Activated CD8-positive, alpha-beta memory T cell treated with anti-CD3 and anti-CD28 coated beads for 24 hours (primary cell): Measurements from ENCODE around the gene SUGP2.
A peak's percentile ranks its signal among the peaks of the same experiment; 100 is the strongest.

Source experiments
- DNase-seq: peaks from one replicate; pipeline ENCODE4 v3.0.0-alpha.2; 2020

Gene SUGP2

DNA sequence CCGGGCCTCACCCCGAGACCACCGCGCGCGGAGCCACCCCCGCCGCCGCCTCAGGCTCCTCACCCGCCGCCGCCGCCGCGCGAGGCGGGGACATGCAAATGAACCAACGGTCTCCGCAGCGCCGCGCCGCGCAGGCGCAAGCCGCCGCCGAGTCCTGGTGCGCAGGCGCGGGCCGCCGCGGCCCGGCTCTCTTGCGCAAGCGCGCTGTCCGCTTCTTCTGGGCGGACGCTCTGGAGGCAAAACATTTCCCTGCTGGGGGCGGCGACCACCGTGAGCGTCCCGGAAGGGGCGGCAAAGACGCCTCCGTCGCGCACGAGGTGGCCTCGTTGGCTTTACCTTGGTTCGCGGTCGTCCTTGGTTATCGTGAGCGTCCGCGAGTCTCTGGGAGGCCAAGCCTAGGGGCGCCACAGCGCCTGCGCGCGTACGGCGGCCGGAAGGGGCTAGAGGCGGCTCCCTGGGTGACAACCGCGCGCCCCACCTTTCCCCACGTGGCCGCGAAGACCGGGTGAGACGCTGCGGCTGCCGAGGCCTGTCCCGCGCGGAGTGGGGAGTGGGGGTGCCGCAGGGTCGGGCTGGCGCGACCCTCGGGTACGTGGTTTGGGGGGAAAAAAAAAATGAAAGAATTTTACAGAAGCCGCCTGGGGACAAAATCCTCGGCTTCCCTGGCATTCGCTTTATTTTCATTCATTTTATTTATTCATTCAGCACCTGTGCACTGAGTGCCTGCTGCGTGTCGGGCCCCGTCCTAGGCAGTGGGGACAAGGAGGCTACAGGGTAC lies at the start of gene SUGP2, which contains the start of gene ARMC6:
Gene SUGP2, minus strand, starts transcription at position 92 of the 778 bp plus-strand sequence. CDS start 2,446 bp downstream, outside the sequence.
Gene ARMC6, plus strand, starts transcription at position 178 of the 778 bp plus-strand sequence. CDS start 607 bp downstream, outside the sequence.
- DNase-seq = peak; percentile 97

DNA sequence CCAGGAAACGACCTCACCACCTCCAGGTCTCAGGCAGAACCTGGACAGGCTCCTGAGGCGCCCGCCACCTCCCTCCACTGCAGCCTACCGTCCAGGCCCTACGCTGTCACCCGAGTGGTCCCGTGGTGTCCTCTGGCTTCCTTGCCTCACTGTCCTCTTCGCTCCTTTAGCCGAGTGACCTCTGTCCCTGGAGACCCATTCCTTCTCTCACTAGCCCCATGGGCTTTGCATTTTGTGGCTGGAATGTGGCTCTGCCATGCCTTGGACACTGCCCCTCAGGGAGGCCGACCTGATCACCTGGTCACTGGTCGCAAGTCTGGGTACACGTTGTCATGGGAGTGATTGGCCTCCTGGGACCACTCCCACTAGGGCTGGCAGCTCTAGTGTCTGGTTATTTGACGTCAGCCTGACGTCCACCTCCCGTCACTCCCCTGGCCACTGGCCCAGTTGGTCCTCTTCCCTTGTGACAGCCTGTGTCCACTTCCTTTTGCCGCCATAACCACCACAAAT lies 48.4 kb upstream of the SUGP2 start:
- DNase-seq = no peak

DNA sequence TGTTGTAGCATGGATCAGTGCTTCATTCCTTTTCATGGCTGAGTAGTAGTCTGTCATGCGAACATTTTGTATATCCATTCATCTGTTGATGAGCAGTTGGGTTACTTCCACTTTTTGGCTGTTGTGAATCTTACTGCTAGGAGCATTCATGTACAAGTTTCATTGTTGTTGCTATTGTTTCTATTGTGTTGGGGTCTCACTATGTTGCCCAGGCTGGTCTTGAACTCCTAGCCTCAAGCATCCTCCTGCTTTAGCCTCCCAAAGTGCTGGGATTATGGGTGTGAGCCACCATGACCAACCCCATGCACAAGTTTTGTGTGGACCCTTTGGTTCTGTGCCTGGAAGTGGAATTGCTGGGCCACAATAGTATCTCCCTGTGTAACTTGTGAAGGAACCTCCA lies 46.3 kb upstream of the SUGP2 start:
- no peak for DNase-seq

DNA sequence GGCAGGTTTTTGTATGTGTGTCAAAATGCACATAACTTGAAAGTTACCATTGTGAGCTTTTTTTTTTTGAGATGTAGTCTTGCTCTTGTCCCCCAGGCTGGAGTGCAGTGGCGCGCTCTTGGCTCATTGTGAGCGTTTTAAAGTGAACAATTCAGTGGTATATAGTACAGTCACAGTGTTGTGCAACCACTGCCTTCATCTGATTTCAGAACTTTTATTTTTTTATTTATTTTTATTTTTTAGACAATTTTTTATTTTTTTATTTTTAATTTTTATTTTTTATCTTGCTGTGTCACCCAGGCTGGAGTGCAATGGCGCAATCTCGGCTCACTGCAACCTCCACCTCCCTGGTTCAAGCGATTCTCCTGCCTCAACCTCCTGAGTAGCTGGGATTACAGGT lies 45.5 kb upstream of the SUGP2 start:
- no peak for DNase-seq

DNA sequence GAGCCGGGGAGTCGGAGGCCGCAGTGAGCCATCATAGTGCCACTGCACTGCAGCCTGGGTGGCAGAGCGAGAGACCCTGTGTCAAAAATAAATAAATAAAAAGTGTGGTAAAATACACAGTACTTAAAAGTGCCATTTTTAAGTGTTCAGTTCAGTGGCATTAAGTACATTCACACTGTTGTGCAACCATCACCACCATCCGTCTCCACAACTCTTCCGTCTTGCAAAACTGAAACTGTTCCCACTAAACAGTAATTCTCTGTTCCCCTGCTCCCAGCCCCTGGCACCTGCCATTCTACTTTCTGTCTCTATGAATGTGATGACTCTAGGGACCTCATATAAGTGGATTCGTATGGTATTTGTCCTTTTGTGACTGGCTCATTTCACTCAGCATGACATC lies 43.8 kb upstream of the SUGP2 start:
- DNase-seq = no peak

DNA sequence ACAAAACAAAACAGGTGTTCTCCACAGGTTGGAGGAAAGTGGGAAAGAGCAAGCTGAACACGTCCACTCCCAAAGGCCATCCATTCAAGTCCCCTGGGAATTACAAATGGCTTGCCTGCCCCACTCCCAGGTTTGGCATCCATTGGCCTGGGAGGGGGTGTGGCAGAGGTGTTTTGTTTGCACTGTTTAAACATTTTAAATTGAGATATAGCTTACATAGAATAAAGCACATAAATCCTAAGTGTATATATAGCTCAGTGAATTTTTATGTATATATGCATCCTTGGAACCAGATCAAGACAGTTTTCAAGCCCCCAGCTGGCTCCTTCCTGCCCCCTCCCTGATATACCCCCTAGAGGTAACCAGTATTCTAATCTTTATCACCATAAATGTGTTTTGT lies 43.2 kb upstream of the SUGP2 start:
- DNase-seq = no peak

DNA sequence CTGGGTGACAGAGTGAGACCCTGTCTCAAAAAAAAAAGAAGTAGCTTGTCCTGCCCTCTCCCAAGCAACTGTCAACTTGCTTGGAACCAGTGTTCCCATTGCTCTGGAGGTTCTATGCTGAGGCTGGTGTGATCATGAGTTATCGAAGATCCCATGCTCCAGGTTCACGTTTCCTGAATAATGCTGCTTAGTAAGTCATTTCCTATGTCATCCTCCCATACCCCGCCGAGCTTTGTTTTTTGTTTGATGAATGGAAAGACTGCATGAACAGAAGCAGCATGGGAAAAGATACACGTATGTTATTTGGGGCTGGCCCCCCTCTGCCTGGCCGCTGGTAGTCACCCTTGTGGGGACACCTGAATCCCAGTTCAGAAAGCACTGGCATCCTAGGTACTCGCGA lies 41.8 kb upstream of the SUGP2 start:
- no peak for DNase-seq

DNA sequence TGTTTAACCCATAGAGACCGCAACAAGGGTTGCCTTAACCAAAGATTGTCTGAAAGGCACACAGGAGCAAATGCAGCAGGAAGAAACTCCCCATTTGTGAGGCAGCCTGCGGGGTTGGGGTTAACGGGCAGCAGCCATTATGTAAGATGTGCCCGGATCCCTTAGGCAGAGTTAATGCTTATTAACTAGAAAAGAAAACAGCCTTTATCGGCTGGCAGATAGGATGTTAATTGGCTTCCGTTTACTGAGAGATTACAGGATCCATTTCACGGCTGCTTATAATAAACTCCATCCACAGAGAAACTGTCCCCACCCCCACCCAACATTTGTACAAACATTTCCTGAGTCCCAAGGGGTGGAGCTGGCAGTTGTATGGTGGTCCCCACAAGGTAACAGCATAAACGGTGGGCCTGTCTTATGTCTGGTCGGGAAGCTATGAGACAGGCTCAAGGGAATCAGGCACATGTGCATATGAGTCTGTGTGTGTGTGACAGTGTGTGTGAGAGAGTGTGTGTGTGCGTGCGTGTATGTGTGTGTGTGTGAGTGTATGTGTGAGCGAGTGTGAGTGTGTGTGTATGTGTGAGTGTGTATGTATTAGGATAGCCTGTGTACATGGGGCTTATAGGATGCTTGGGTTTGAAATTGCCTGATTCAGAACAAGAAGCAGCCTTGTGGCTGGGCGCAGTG lies 41.0 kb upstream of the SUGP2 start:
- no peak for DNase-seq

DNA sequence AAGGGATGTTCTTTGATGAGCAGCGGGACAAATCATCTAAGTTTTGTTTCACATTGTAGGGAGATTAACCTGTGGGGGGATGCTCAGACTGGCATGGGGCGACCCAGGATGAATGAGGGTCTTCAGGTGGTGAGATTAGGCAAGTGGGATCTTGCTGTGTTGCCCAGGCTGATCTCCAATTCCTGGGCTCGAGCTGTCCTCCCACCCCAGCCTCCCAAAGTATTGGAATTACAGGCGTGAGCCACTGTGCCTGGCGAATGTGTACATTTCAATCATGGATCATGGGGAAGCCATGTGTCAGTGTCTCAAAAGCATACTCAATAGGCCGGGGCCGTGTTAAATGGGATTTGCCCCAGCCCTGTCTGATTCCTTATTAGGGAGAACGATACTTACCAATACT lies 38.6 kb upstream of the SUGP2 start:
- no peak for DNase-seq

DNA sequence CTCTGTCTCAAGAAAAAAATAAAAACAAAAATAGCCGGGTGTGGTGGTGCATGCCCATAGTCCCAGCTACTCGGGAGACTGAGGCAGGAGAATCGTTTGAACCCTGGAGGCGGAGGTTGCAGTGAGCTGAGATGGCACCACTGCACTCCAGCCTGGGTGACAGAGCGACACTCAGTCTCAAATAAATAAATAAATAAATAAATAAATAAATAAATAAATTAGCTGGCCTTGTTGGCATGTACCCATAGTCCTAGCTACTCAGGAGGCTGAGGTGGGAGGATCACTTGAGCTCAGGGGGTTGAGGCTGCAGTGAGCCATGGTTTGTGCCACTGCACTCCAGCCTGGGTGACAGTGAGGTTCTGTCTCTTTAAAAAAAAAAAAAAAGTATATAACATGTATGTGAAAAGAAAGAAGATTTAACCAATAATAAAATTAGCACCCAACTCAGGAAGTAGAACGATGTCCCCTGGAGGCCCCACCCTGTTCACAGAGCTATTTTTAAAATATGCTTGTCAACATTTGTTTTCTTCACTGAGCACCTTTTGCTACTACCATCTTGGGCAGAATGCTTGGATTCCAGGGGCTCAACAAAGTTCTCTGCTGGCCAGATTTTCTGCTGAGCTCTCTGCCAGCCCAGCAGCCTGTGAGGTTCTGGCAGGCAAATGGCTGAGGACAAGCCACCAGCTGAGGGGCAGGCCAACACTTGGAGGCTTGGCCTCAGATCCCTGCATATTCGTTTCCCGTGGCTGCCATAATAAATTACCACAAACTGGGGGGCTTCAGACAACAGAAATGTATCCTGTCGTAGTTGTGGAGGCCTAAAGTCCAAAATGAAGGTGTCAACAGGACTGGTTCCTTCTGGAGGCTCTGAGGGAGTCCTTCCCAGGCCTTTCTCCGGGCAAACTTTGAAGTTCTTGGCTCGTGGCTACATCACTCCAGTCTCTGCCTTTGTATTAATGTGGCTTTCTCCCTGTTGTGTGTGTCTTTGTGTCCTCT lies 35.6 kb upstream of the SUGP2 start:
- no peak for DNase-seq

DNA sequence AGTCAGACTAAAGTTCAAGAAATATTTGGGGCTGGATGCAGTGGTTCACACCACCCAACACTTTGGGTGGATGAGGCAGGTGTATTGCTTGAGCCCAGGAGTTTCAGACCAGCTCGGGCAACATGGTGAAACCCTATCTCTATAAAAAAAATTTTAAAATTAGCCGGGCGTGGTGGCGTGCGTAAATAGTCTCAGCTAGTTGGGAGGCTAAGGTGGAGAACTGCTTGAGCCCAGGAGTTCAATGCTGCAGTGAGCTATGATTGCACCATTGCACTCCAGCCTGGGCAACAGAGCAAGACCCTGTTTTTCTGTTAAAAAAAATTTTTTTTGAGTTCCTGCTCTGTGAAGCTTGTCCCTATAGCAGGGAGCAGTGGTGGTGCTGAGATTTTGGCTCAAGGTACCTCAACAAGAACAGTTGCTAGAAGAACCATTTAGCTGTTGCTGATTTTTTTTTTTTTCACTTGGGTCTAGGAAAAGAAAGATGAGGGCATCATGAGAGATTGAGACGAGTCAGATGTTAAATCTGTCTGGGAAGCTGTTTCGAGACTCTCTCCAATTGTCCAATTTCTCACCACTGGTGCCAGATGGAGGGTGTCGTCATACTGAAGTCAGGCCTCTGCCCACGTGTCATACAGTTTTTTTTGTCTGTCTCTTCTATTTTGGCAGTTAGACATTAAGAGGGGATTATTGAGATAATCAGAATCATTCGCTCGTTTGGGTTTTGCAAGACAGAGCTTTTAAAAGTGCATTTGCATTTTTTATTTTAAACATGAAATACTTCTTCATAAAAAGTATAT lies 34.2 kb upstream of the SUGP2 start:
- no peak for DNase-seq

DNA sequence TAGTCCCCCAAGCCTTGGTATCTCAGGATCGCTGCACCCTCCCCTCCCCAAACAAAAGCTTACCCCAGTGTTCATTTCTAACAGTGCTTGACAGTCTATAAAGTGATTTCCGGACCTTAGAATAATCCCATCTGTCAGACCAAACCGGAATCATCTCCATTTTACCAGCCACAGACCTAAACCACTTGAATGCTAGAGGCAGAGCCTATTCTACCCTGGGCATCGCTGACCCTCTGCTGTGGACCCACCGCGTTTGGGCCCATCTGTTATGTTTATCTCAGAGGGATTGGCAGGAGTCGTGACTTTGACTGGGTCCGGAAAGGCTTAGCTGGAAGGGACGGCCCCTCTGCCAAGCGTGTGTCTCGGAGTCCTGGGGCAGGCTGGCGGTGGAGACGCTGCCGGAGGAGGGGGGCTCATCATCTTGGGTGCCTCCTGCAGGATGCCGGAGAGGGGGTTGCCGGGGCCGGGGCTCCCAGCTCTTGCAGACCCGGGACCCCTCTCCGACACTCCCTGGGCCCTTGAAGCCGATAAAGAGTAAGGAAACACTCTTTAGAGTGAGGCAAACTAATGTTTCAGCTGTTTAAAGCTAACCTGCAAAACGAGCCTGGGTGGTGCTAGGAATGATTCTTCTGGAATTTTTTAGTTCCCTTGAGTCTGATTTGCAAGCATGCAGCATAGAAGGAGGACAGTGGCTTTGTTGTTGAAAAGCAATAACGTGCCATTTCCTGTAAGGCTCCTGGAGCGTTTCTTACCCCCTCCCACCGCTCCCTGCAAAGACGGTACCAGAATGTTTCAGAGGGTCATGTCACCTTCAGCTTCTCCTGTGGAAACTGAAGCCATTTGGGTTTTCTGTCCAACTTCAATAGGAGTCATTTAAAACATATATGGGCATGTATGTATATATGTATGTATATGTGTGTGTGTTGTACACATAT lies 31.8 kb upstream of the SUGP2 start:
- peak; percentile 76 for DNase-seq

DNA sequence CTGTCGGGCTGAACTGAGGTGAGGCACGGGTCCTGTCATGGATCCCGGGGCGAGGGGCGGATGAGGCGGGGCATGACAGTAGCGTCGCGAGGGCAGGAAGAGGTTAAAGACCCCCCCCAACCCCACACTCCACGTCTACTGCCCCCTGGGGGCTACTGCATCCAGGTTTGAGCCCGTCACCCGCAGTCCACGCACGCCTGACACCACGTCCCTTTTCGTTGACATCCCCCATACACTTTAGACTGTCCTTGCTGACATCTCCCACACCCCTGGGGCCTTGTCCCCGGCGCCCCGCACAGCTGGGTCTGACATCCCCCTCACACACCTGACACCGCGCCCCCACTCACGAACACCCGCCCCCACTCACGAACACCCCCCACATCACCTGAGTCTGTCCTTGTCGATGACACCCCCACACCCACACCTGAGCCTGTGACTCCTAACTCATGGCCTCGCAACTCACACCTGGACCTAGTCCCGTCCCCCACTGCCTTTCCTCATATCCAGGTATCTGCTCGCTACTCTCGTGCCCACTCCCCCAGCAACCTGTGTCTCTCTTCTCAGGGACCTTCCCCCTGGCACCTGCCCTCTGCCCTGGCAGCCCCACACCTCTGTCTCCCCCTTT lies 30.9 kb upstream of the SUGP2 start:
- no peak for DNase-seq

DNA sequence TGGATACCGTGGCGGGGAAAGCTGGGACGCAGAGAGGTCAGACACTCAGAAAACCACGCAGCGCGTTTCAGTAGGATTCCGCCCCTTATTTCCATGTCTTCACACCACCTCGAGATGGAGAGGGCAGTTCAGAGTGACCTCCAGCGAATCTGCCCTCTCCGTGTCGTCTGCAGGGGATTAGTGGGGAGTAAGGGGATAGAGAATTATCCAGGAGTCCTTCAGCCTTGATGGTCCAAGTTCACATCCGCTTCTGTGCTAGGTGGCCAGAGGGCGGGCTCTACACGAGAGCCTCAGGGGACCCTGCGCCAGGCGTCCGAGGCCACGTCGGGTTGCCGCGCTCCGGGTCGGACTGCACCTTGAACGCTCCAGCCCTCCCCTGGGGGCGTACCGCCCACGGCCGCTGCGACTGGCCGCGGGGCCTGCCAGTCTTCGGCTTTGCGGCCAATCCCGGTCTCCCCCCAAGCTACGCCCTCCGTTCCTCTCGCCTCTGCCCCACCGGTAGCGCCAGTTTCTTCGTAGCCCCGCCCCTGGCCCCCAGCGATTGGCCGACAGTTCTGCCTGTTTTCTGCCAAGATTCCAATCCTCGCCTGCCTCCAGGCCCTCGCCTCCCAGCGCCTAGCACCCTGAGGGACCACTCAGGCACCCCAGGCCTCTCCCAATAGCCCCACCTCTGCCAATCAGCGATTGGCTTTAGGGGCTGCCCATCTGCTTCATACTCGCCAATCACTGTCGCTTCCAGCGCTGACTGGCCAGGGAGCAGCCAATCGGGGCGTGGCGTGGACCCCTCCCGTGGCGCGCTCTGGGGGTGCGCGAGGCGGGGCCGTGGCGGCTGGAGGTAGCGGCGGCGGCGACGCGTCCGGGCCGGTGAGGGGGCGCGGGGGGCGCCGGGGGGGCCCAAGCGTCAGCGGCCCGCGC lies 30.1 kb upstream of the SUGP2 start, which contains the start of gene SLC25A42:
Gene SLC25A42, plus strand, starts transcription at position 812 of the 915 bp plus-strand sequence. CDS start 32,131 bp downstream, outside the sequence.
- peak; percentile 99 for DNase-seq

DNA sequence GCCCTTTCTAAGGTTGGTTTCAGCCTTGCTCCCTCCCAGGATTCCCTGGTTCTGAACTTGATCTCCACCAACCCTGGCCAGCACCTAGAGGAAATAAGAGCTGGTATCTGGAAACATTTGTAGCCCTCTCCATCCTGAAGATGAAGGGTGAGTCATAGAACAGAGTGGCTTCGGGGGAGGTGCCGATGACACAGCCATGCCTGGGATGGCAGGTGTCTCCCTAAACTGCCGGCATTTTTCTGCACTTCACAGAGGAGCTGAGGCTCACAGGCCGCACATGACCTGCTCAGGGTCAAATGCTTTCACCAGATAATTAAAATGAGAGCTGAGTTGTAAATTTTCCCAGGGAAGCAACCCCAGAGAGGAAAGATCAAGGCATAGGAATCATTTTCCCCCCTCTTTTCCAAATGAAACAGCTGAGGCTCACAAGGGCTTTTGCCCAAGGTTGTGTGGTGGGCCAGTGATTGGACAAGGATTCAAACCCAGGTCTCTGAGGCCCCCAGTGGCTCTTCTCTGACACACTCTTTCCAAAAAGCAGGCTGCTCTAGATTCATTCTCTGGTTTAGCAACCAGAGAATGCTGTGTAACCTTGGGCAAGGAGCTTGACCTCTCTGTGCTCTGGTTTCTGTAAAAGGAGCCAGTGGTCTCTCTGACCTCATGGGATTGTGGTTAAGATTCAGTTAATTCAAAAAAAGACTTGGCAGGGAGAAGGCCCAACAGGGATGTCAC lies 29.3 kb upstream of the SUGP2 start:
- no peak for DNase-seq

DNA sequence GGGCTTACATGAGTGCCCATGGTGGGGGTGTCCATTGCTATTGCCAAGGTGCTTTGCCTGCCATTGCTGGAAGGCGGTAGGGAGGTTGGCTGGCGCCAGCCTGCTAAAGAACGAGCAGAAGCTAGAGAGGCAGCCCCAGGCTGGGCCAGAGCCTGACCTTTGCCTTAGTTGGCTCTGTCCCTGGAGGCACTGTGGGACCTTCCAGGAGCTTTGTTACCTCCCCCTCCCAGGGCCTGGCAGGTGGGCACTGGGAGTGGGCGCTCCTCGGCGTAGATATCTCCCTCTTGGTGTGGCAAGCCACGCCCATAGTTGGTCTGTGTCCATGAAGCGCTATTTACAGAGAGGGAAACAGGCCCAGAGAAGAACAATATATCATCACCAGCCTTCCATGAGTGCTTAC lies 28.2 kb upstream of the SUGP2 start:
- DNase-seq = no peak

DNA sequence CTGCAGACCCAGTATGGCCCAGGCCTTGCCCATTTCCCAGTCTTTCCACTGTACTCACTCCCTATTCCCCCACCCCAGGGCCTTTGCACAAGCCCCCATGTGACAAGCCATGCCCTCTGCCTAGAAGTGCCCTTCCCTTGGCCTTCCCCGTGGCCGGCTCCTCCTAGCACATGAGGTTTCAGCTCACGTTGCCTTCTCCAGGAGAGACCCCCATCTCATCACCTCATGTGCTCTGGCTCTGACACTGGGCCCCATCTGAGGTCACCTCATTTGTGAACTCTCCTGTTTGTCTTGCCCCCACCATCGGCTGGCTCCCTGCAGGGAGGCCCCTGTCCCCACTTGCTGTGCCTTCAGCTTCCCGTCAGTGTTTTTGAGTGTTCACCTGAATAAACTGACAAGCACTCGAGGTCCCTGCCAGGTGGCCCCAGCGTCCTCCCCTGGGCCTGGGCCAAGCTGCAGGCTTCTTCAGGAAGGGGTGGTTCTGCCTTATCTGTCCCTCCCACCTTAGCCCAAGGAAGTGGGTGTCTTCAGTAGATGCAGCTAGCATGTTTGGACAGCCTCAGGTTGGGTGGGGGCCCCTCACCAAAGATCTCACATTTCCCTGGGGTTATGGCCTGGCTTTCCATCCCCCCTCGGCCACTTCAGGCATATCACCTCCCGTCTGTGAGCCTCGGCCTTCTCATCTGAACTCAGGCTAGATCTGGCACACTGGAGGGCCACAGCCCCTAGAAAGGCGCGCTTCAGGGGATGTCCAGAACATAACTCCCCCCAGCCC lies 26.7 kb upstream of the SUGP2 start:
- no peak for DNase-seq
